SK-N-SH (cell line): ENCODE data around the gene SLC51A.

Source experiments
- CTCF ChIP-seq: fragments of 200-600 bp; sonication (generic); IDR thresholded peaks from 2 replicates; pipeline ENCODE4 v1.6.1; 2017; ENCODE audit warnings: antibody characterized with exemption, mild to moderate bottlenecking, moderate library complexity
- ELF1 ChIP-seq: IDR thresholded peaks from 2 replicates; pipeline ENCODE4 v1.4.0; 2012
- EP300 ChIP-seq, 2 experiments: IDR thresholded peaks; 2 replicates each; pipeline versions ENCODE4 v1.4.0 to v1.6.1; 2012; ENCODE audit warnings: borderline replicate concordance in 1 of 2, low read depth in 1 of 2, low read length in 1 of 2
- EZH2phosphoT487 ChIP-seq: fragments of 200-600 bp; sonication (generic); IDR thresholded peaks from 2 replicates; pipeline ENCODE4 v1.6.1; 2017; ENCODE audit warnings: low read depth, mixed run types, mild to moderate bottlenecking, antibody characterized with exemption, moderate library complexity, borderline replicate concordance
- FOSL2 ChIP-seq: IDR thresholded peaks from 2 replicates; pipeline ENCODE4 v1.4.0; 2012; ENCODE audit warnings: low read depth, mild to moderate bottlenecking, moderate library complexity, borderline replicate concordance
- GATA2 ChIP-seq: sonication (generic); formaldehyde crosslinking; IDR thresholded peaks from 2 replicates; pipeline ENCODE4 v1.5.0; 2020; ENCODE audit warnings: mild to moderate bottlenecking, missing genetic modification reagents
- JUND ChIP-seq: IDR thresholded peaks from 2 replicates; pipeline ENCODE4 v1.4.0; 2012
- NFIC ChIP-seq: IDR thresholded peaks from 2 replicates; pipeline ENCODE4 v1.4.0; 2012; ENCODE audit warnings: borderline replicate concordance
- RAD21 ChIP-seq: IDR thresholded peaks from 2 replicates; pipeline ENCODE4 v1.6.1; 2012; ENCODE audit warnings: mild to moderate bottlenecking, low read length
- TAF1 ChIP-seq: IDR thresholded peaks from 2 replicates; pipeline ENCODE4 v1.6.1; 2012; ENCODE audit warnings: low read depth, mild to moderate bottlenecking, low read length, moderate library complexity, borderline replicate concordance
- TCF12 ChIP-seq: IDR thresholded peaks from 2 replicates; pipeline ENCODE4 v1.4.0; 2012
- TEAD4 ChIP-seq: IDR thresholded peaks from 2 replicates; pipeline ENCODE4 v1.4.0; 2012; ENCODE audit warnings: mild to moderate bottlenecking, borderline replicate concordance; ENCODE audit not compliant: insufficient read depth
- TF ChIP-seq, protein P1 (sequence below): IDR thresholded peaks from 2 replicates; pipeline ENCODE4 v1.4.0; 2012; ENCODE audit warnings: low read depth, borderline replicate concordance
- TF ChIP-seq, protein P2 (sequence below): IDR thresholded peaks from 2 replicates; pipeline ENCODE4 v1.6.1; 2012; ENCODE audit warnings: mild to moderate bottlenecking, low read depth, low read length, moderate library complexity

- TF ChIP-seq CTCF = no peak
- no peak for TF ChIP-seq NFIC
- no peak for TF ChIP-seq GATA2 (CRISPR knock-in tag)
- TF ChIP-seq FOSL2 = no peak
- TF ChIP-seq JUND = no peak
- TF ChIP-seq EP300 (IDR thresholded peaks at IDR 0.05; ENCODE audit: borderline replicate concordance in 1 of 2, low read depth in 1 of 2, low read length in 1 of 2) = no peak
- TF ChIP-seq, protein P1, sequence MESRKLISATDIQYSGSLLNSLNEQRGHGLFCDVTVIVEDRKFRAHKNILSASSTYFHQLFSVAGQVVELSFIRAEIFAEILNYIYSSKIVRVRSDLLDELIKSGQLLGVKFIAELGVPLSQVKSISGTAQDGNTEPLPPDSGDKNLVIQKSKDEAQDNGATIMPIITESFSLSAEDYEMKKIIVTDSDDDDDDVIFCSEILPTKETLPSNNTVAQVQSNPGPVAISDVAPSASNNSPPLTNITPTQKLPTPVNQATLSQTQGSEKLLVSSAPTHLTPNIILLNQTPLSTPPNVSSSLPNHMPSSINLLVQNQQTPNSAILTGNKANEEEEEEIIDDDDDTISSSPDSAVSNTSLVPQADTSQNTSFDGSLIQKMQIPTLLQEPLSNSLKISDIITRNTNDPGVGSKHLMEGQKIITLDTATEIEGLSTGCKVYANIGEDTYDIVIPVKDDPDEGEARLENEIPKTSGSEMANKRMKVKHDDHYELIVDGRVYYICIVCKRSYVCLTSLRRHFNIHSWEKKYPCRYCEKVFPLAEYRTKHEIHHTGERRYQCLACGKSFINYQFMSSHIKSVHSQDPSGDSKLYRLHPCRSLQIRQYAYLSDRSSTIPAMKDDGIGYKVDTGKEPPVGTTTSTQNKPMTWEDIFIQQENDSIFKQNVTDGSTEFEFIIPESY = no peak
- TF ChIP-seq TAF1 = no peak
- TF ChIP-seq ELF1 = no peak
- TF ChIP-seq EZH2phosphoT487 = no peak
- no peak for TF ChIP-seq TEAD4
- no peak for TF ChIP-seq RAD21
- no peak for TF ChIP-seq TCF12
- TF ChIP-seq, protein P2, sequence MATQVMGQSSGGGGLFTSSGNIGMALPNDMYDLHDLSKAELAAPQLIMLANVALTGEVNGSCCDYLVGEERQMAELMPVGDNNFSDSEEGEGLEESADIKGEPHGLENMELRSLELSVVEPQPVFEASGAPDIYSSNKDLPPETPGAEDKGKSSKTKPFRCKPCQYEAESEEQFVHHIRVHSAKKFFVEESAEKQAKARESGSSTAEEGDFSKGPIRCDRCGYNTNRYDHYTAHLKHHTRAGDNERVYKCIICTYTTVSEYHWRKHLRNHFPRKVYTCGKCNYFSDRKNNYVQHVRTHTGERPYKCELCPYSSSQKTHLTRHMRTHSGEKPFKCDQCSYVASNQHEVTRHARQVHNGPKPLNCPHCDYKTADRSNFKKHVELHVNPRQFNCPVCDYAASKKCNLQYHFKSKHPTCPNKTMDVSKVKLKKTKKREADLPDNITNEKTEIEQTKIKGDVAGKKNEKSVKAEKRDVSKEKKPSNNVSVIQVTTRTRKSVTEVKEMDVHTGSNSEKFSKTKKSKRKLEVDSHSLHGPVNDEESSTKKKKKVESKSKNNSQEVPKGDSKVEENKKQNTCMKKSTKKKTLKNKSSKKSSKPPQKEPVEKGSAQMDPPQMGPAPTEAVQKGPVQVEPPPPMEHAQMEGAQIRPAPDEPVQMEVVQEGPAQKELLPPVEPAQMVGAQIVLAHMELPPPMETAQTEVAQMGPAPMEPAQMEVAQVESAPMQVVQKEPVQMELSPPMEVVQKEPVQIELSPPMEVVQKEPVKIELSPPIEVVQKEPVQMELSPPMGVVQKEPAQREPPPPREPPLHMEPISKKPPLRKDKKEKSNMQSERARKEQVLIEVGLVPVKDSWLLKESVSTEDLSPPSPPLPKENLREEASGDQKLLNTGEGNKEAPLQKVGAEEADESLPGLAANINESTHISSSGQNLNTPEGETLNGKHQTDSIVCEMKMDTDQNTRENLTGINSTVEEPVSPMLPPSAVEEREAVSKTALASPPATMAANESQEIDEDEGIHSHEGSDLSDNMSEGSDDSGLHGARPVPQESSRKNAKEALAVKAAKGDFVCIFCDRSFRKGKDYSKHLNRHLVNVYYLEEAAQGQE = no peak
These were observed 4.3 kb downstream of the SLC51A start for GRCh38 chr3:196220587-196220986.
